ENCODE data around the gene TJP1.

GRCh38 chr15:29800491-29801366 lies 21.5 kb downstream of the TJP1 start:
- TF ChIP-seq CTCF (IDR thresholded peaks at IDR 0.05; ENCODE audit: poor library complexity) (no peak), EZH2 (IDR thresholded peaks at IDR 0.05; ENCODE audit: borderline replicate concordance) (no peak), EZH2phosphoT487 (IDR thresholded peaks at IDR 0.05; ENCODE audit: low read depth, severe bottlenecking, unreplicated experiment) (no peak)
